Measurements from ENCODE around the gene ZNF622. TPM values are rescaled to one million over a fixed set of nuclear protein-coding genes. Genes with fewer than 3 reads are reported as not detected.

The ZNF622 gene
- total RNA-seq, 1 donor from 2014 or later, result 24.2 TPM

GRCh38 chr5:16493261-16493660 is 27.7 kb upstream of the ZNF622 start:
- DNase-seq (ENCODE audit: low spot score in 2 of 2, unreplicated experiment in 2 of 2), result no peak
- Mint-ChIP-seq H3K9me3 (peaks cover 23% of the 10 kb centered on the region), H3K4me1 (peaks cover 6% of the 10 kb centered on the region), H3K36me3 (peaks cover 6% of the 10 kb centered on the region), H3K27me3 (ENCODE audit: low read depth) (no peaks in the 10 kb centered on the region), H3K4me3 (no peak overlapping the region), H3K27ac (no peak overlapping the region)
- TF ChIP-seq, protein P1, sequence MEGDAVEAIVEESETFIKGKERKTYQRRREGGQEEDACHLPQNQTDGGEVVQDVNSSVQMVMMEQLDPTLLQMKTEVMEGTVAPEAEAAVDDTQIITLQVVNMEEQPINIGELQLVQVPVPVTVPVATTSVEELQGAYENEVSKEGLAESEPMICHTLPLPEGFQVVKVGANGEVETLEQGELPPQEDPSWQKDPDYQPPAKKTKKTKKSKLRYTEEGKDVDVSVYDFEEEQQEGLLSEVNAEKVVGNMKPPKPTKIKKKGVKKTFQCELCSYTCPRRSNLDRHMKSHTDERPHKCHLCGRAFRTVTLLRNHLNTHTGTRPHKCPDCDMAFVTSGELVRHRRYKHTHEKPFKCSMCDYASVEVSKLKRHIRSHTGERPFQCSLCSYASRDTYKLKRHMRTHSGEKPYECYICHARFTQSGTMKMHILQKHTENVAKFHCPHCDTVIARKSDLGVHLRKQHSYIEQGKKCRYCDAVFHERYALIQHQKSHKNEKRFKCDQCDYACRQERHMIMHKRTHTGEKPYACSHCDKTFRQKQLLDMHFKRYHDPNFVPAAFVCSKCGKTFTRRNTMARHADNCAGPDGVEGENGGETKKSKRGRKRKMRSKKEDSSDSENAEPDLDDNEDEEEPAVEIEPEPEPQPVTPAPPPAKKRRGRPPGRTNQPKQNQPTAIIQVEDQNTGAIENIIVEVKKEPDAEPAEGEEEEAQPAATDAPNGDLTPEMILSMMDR (IDR thresholded peaks at IDR 0.05; ENCODE audit: unreplicated experiment), result no peak

- Mint-ChIP-seq H3K27me3 (ENCODE audit: low read depth) (peaks cover 3% of the 10 kb centered on the region), H3K36me3 (peaks cover 6% of the 10 kb centered on the region), H3K4me1 (peaks cover 6% of the 10 kb centered on the region), H3K27ac (no peak overlapping the region), H3K9me3 (peaks cover 19% of the 10 kb centered on the region), H3K4me3 (no peak overlapping the region)
- TF ChIP-seq, protein P1 (IDR thresholded peaks at IDR 0.05; ENCODE audit: unreplicated experiment), result no peak
- no peak for DNase-seq (ENCODE audit: low spot score in 2 of 2, unreplicated experiment in 2 of 2)
Measured at GRCh38 chr5:16492398-16493140, 27.0 kb upstream of the ZNF622 start.

- H3K36me3 Mint-ChIP-seq, result peaks cover 6% of the 10 kb centered on the region
- no peak overlapping the region for H3K4me3 Mint-ChIP-seq
- peaks cover 8% of the 10 kb centered on the region for H3K27me3 Mint-ChIP-seq (ENCODE audit: low read depth)
- DNase-seq (ENCODE audit: low spot score in 2 of 2, unreplicated experiment in 2 of 2), result no peak
- H3K27ac Mint-ChIP-seq, result no peak overlapping the region
- H3K4me1 Mint-ChIP-seq, result peaks cover 6% of the 10 kb centered on the region
- TF ChIP-seq, protein P1 (IDR thresholded peaks at IDR 0.05; ENCODE audit: unreplicated experiment), result no peak
- peaks cover 11% of the 10 kb centered on the region for H3K9me3 Mint-ChIP-seq
Measured at GRCh38 chr5:16490911-16491310, 25.3 kb upstream of the ZNF622 start.

DNA sequence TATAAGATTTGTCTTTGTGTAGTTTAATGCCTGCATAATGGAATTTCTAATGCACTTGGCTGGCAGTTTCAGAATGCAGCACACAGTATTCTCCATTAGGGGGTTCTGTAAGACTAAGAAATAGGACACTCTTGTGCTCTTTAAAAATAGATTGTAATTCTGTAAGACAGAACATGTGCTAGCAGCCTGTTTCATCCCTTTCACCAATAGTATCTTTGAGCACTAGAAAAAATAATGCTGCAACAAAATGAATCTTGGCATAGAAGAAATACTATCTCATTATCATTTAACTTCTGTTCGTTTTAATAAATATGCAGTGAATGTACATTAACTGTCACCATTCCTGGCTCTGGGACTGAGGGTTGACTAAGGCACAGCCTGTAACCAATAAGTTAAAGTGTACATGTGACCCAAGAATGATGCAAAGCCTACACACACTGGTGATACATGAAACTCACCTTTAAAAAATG is 23.8 kb upstream of the ZNF622 start:
- Mint-ChIP-seq H3K9me3 (peaks cover 1% of the 10 kb centered on the region), H3K4me3 (no peak overlapping the region), H3K27me3 (ENCODE audit: low read depth) (peaks cover 8% of the 10 kb centered on the region), H3K27ac (no peak overlapping the region), H3K4me1 (peaks cover 6% of the 10 kb centered on the region), H3K36me3 (no peaks in the 10 kb centered on the region)
- TF ChIP-seq, protein P1 (IDR thresholded peaks at IDR 0.05; ENCODE audit: unreplicated experiment), result peak; percentile 42
- DNase-seq (ENCODE audit: low spot score in 2 of 2, unreplicated experiment in 2 of 2), result no peak

DNA sequence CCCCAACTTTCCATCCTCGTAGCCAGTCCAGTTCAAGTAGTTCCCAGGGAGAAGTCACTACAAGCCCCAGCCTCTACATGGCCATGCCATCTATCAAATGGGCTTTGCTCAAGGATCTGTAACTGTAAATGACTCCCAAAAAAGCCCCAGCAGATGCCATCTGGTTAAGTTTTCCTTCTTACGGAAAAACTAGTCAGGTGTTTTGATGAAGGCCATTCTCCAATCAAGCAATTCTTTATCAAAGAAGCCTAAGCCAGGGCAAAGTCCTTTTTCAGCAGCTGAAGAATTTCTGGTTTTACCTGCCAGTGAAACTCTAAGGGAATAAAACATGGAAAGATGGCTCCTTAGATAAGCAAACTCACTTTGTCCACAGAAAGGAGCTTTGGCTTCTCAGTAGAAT is 21.9 kb upstream of the ZNF622 start:
- no peaks in the 10 kb centered on the region for H3K36me3 Mint-ChIP-seq
- peaks cover 8% of the 10 kb centered on the region for H3K27me3 Mint-ChIP-seq (ENCODE audit: low read depth)
- TF ChIP-seq, protein P1 (IDR thresholded peaks at IDR 0.05; ENCODE audit: unreplicated experiment), result no peak
- H3K9me3 Mint-ChIP-seq, result no peaks in the 10 kb centered on the region
- no peak for DNase-seq (ENCODE audit: low spot score in 2 of 2, unreplicated experiment in 2 of 2)
- peaks cover 2% of the 10 kb centered on the region for H3K4me1 Mint-ChIP-seq
- no peak overlapping the region for H3K4me3 Mint-ChIP-seq
- H3K27ac Mint-ChIP-seq, result no peak overlapping the region

All from mesothelial cell of epicardium (in vitro differentiated cells).